ENCODE measurements around the gene IL22RA2.

- TF ChIP-seq GATA2 (IDR thresholded peaks at IDR 0.05; ENCODE audit: low read depth, low read length), result no peak
- no peak for TF ChIP-seq GATA3 (IDR thresholded peaks at IDR 0.05; ENCODE audit: low read depth, low read length)
Measured at GRCh38 chr6:137104926-137105325, 68.5 kb downstream of the IL22RA2 start.

All from SH-SY5Y (cell line).